Measurements from ENCODE around the gene APOA4. TPM values are rescaled to one million over a fixed set of nuclear protein-coding genes. Genes with fewer than 3 reads are reported as not detected.

APOA4 gene
- total and polyA plus RNA-seq, 2 of the 13 experiments (the other 11 are each of a cell fraction or from before 2014, with no cell fraction given), result 3.8 to 7.2 TPM

GRCh38 chr11:116823031-116823843, at the start of gene APOA4 (continued):
- TF ChIP-seq, protein P1, sequence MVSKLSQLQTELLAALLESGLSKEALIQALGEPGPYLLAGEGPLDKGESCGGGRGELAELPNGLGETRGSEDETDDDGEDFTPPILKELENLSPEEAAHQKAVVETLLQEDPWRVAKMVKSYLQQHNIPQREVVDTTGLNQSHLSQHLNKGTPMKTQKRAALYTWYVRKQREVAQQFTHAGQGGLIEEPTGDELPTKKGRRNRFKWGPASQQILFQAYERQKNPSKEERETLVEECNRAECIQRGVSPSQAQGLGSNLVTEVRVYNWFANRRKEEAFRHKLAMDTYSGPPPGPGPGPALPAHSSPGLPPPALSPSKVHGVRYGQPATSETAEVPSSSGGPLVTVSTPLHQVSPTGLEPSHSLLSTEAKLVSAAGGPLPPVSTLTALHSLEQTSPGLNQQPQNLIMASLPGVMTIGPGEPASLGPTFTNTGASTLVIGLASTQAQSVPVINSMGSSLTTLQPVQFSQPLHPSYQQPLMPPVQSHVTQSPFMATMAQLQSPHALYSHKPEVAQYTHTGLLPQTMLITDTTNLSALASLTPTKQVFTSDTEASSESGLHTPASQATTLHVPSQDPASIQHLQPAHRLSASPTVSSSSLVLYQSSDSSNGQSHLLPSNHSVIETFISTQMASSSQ (IDR thresholded peaks at IDR 0.05; ENCODE audit: low read depth), result no peak
- TF ChIP-seq, protein P1 (CRISPR knock-in tag; IDR thresholded peaks at IDR 0.05; ENCODE audit: borderline replicate concordance), result 0 out of 2 replicates have a peak, but pooled peaks have one; percentile 10
- TF ChIP-seq, protein P2, sequence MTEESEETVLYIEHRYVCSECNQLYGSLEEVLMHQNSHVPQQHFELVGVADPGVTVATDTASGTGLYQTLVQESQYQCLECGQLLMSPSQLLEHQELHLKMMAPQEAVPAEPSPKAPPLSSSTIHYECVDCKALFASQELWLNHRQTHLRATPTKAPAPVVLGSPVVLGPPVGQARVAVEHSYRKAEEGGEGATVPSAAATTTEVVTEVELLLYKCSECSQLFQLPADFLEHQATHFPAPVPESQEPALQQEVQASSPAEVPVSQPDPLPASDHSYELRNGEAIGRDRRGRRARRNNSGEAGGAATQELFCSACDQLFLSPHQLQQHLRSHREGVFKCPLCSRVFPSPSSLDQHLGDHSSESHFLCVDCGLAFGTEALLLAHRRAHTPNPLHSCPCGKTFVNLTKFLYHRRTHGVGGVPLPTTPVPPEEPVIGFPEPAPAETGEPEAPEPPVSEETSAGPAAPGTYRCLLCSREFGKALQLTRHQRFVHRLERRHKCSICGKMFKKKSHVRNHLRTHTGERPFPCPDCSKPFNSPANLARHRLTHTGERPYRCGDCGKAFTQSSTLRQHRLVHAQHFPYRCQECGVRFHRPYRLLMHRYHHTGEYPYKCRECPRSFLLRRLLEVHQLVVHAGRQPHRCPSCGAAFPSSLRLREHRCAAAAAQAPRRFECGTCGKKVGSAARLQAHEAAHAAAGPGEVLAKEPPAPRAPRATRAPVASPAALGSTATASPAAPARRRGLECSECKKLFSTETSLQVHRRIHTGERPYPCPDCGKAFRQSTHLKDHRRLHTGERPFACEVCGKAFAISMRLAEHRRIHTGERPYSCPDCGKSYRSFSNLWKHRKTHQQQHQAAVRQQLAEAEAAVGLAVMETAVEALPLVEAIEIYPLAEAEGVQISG (CRISPR knock-in tag; IDR thresholded peaks at IDR 0.05), result no peak
- TF ChIP-seq SP4 (CRISPR knock-in tag; IDR thresholded peaks at IDR 0.05), result no peak
- TF ChIP-seq RXRA (CRISPR knock-in tag; IDR thresholded peaks at IDR 0.05), result 0 out of 2 replicates have a peak, but pooled peaks have one; percentile 9
- TF ChIP-seq ZNF460 (CRISPR knock-in tag; IDR thresholded peaks at IDR 0.05; ENCODE audit: borderline replicate concordance), result no peak
- no peak for TF ChIP-seq ZNF30 (CRISPR knock-in tag; IDR thresholded peaks at IDR 0.05)
- TF ChIP-seq HOXA7 (CRISPR knock-in tag; IDR thresholded peaks at IDR 0.05), result no peak
- TF ChIP-seq SP1 (IDR thresholded peaks at IDR 0.05), result no peak
- TF ChIP-seq SP1 (CRISPR knock-in tag; IDR thresholded peaks at IDR 0.05), result no peak
- TF ChIP-seq ZFP36 (IDR thresholded peaks at IDR 0.05; ENCODE audit: borderline replicate concordance, low read depth, low read length, partially characterized antibody), result no peak
- TF ChIP-seq RARA (CRISPR knock-in tag; IDR thresholded peaks at IDR 0.05), result 0 out of 2 replicates have a peak, but pooled peaks have one; percentile 15
- TF ChIP-seq NAIF1 (CRISPR knock-in tag; IDR thresholded peaks at IDR 0.05; ENCODE audit: borderline replicate concordance), result no peak
- peak; percentile 51; the same call in 1 of the 2 replicates for TF ChIP-seq ZNF205 (CRISPR knock-in tag; IDR thresholded peaks at IDR 0.05)
- TF ChIP-seq ZNF235 (CRISPR knock-in tag; IDR thresholded peaks at IDR 0.05; ENCODE audit: borderline replicate concordance), result no peak
- no peak for TF ChIP-seq SMAD1 (CRISPR knock-in tag; IDR thresholded peaks at IDR 0.05; ENCODE audit: borderline replicate concordance, low read depth)
- TF ChIP-seq HOXD1 (CRISPR knock-in tag; IDR thresholded peaks at IDR 0.05), result no peak
- no peak for TF ChIP-seq ZNF337 (CRISPR knock-in tag; IDR thresholded peaks at IDR 0.05; ENCODE audit: borderline replicate concordance, low read depth)
- TF ChIP-seq NR2F2 (IDR thresholded peaks at IDR 0.05; ENCODE audit: borderline replicate concordance, low read depth), result no peak
- TF ChIP-seq ZNF253 (CRISPR knock-in tag; IDR thresholded peaks at IDR 0.05; ENCODE audit: borderline replicate concordance), result no peak
- peak; percentile 54; the same call in 1 of the 2 replicates for TF ChIP-seq ATF7-NPFF (CRISPR knock-in tag; IDR thresholded peaks at IDR 0.05; ENCODE audit: low read depth)
- TF ChIP-seq NFYC (CRISPR knock-in tag; IDR thresholded peaks at IDR 0.05), result no peak
- no peak for TF ChIP-seq ZFP90 (CRISPR knock-in tag; IDR thresholded peaks at IDR 0.05; ENCODE audit: borderline replicate concordance)
- TF ChIP-seq PHF20 (CRISPR knock-in tag; IDR thresholded peaks at IDR 0.05), result no peak

All from HepG2 (cell line).